Activated T-helper 1 cell treated with anti-CD3 and anti-CD28 coated beads, Interleukin-12 subunit alpha, Interleukin-12 subunit beta, Interleukin-2, Interleukin-4 antibody, amounts not matched to agents 30 ng/mL and 10 ng/mL and 1 ng/mL, durations not matched to agents 14 hours and 24 hours and 36 hours (primary cell): ENCODE measurements around the gene TANGO2. TPM values are rescaled to one million over a fixed set of nuclear protein-coding genes. Genes with fewer than 3 reads are reported as not detected.

ENCODE experiments used
- DNase-seq: peaks from one replicate; pipeline ENCODE4 v3.0.0; 2021; ENCODE audit warnings: low spot score
- H3K27ac Mint-ChIP-seq: one replicate; pipeline ENCODE4 v1.8.0; 2021; ENCODE audit warnings: mild to moderate bottlenecking, mixed read lengths
- H3K27me3 Mint-ChIP-seq: one replicate; pipeline ENCODE4 v1.8.0; 2022; ENCODE audit warnings: mild to moderate bottlenecking, moderate library complexity, mixed read lengths; ENCODE audit not compliant: insufficient read depth
- H3K36me3 Mint-ChIP-seq: one replicate; pipeline ENCODE4 v1.8.0; 2021; ENCODE audit warnings: low read depth, mixed read lengths
- H3K4me1 Mint-ChIP-seq: one replicate; pipeline ENCODE4 v1.8.0; 2021; ENCODE audit warnings: low read depth, mixed read lengths
- H3K4me3 Mint-ChIP-seq: one replicate; pipeline ENCODE4 v1.8.0; 2021; ENCODE audit warnings: mild to moderate bottlenecking, moderate library complexity, mixed read lengths
- H3K9me3 Mint-ChIP-seq: one replicate; pipeline ENCODE4 v1.8.0; 2021; ENCODE audit warnings: mixed read lengths
- intact Hi-C: fragments of 100-400 bp; cut with micrococcal nuclease; formaldehyde crosslinking; loops from one replicate; pipeline ENCODE4 v1.15.1; 2024
- total RNA-seq: library from RNA; stranded (reverse); gene quantifications from 2 replicates; pipeline ENCODE4 v1.2.3, GENCODE V29; 2022

TANGO2 gene, protein sequence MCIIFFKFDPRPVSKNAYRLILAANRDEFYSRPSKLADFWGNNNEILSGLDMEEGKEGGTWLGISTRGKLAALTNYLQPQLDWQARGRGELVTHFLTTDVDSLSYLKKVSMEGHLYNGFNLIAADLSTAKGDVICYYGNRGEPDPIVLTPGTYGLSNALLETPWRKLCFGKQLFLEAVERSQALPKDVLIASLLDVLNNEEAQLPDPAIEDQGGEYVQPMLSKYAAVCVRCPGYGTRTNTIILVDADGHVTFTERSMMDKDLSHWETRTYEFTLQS
- total RNA-seq = 29.2 and 30.0 TPM in 2 replicates

DNA sequence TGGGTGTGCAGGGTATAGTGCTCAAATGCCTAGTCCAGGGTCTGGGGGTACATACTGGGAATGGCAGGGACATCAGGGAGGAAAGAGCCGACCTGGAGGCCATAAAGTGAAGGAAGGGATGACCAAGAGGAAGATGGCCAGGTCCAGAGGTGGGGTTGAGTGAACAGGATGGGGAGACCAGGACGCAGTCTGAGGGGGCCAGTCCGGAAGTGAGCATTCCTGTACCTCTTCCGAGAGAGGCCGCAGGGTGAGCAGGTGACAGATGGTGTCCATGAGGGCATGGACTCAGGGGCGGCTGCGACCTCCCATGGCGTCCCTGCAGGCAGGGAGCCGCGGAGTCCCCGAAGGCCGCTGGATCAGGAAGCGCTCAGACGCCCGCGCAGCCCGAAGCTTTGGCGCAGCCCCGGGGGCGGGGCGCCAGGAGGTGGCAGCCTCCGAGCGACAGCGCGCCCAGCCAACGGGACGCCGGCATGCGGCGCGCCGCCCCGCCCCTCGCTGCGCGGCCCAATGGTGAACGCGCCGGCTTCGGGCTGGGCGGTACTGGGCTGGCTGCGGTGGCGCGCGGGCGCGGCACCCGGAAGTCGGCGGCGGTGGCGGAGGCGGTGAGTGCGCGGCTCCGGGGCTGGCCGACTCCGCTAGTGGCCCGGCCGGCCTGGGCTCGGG lies at the start of gene TANGO2:
Gene TANGO2, plus strand, starts transcription at position 578 of the 663 bp plus-strand sequence. CDS start 15,689 bp downstream, outside the sequence.
- Mint-ChIP-seq H3K27ac (peak within 1 kb of the TSS; percentile 93), H3K9me3 (no peaks in the 10 kb centered on the region), H3K27me3 (peaks cover 21% of the 10 kb centered on the region), H3K36me3 (no peaks in the 10 kb centered on the region), H3K4me3 (peak within 1 kb of the TSS; percentile 93), H3K4me1 (peaks cover 22% of the 10 kb centered on the region)
- intact Hi-C loops = loop anchor here (1.0 to 2.0 kb wide), 4 partner anchors 59 to 279 kb away; partner anchors contain the start of gene ZDHHC8
- peak; percentile 95 for DNase-seq

DNA sequence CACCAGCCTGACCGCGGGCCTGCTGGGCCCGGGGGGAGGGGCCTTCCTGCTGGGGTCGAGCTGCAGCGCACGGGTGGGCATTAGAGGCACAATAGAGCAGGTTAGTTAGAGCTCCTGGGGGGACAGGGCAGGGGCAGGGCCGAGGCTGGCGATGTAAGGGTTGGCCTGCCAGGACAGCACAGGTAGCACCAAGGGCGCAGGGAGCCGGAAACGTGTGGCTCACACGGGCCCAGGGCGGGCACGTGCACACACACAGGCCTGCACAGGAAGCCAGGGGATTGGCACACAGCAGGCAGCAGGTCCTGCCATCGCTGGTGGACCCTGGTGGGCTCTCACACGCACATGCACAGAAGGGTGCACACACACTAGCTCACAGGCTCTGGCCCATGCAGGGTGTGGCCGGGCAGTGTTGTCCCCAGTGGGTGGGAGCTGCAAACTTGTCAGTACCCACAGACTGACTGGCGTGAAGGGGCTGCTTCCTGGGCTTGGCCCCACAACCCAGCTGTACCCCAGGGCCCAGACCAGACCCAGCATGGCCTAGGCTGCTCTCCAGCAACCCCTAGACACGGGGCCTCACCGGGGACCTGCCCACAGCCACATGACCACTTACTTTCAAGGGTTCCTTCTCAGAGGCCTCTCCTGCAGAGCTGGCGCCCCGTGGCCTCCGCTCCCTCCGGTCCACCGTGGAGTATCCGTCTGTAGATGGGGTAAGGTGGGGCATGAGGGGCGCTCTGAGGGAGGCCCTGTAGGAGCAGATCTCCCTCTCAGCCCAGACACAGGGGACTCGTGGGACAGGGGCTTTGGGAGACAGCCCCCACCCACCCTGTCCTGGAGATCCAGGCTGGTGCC lies 49.4 kb upstream of the TANGO2 start:
- Mint-ChIP-seq H3K27me3 (no peaks in the 10 kb centered on the region), H3K36me3 (peaks cover 8% of the 10 kb centered on the region), H3K27ac (no peak overlapping the region), H3K4me3 (no peak overlapping the region), H3K4me1 (peaks cover 9% of the 10 kb centered on the region), H3K9me3 (no peaks in the 10 kb centered on the region)
- DNase-seq = no peak
- intact Hi-C loops = loop anchor here (2.0 to 10.0 kb wide), 3 partner anchors 296 to 463 kb away; partner anchors contain the start of genes RTN4R and SCARF2

DNA sequence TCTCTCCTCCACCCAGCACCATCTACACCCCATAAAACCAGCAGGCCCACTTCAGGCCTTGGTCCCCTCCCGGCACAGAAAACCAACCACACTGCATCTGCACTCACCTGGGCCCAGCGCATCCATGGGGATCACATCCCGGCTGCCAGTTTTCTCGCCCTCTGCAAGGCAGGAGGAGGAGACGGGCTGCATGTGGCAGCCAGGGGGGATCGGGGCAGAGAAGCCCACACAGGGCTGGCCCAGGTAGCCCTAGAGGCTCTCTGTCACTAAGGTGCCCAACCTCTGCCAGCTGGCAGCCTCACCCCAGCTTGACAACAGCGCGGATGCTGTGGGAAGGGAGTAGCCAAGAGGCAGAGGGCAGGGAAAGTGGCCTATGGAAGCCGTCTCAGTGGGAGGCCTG lies 48.7 kb upstream of the TANGO2 start:
- peaks cover 9% of the 10 kb centered on the region for H3K4me1 Mint-ChIP-seq
- H3K36me3 Mint-ChIP-seq = peaks cover 3% of the 10 kb centered on the region
- no peak overlapping the region for H3K27ac Mint-ChIP-seq
- intact Hi-C loops = loop anchor here (5.0 to 10.0 kb wide), 2 partner anchors 295 to 463 kb away; partner anchors contain the start of genes RTN4R and SCARF2
- H3K27me3 Mint-ChIP-seq = no peaks in the 10 kb centered on the region
- H3K4me3 Mint-ChIP-seq = no peak overlapping the region
- no peak for DNase-seq
- H3K9me3 Mint-ChIP-seq = no peaks in the 10 kb centered on the region

DNA sequence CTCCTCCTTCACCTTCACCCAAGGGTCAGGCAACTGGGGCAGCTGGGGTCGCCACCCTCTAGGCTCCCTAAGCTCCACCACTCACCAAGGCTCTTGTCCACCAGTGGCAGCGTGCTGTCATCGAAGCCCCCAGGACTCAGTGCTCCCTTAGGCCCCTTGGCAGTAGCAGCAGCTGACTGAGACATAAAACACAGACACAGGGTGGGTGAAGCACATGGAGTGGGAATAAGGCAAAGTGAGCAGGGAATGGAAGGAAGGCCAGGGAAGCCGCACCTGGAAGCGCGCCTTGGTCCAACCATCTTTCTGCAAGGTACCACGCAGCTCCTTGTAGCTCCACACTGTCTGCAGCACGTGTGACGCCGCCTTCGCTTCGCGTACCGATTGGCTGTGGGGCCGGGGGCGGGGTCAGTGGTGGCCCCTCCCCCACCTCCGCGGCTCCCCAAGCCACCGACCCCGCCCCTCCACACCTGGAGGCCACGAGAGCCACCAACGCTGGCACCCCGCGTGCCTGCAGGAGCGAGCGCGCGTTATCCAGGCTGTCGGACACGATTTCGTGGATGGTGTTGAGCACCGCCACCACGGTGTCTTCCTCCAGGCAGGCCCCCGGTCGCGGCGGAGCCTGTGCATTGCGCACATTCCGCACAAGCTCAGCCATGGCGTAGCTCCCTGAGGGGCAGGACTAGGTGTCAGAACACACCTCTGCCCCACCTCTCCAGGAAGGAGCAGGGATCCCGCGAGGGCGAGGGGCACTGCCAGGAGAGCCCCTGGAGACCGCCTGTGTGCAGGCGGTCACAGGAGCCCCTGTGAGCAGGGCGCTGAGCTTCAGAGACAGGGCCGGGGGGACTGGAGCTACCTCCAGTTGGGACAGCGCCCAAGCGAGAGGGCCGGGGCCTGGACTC lies 48.0 kb upstream of the TANGO2 start:
- H3K4me1 Mint-ChIP-seq = peaks cover 9% of the 10 kb centered on the region
- H3K27me3 Mint-ChIP-seq = no peaks in the 10 kb centered on the region
- H3K9me3 Mint-ChIP-seq = no peaks in the 10 kb centered on the region
- no peaks in the 10 kb centered on the region for H3K36me3 Mint-ChIP-seq
- H3K4me3 Mint-ChIP-seq = no peak overlapping the region
- no peak overlapping the region for H3K27ac Mint-ChIP-seq
- intact Hi-C loops = loop anchor here (5.0 to 10.0 kb wide), 2 partner anchors 294 to 462 kb away; partner anchors contain the start of genes RTN4R and SCARF2
- no peak for DNase-seq

DNA sequence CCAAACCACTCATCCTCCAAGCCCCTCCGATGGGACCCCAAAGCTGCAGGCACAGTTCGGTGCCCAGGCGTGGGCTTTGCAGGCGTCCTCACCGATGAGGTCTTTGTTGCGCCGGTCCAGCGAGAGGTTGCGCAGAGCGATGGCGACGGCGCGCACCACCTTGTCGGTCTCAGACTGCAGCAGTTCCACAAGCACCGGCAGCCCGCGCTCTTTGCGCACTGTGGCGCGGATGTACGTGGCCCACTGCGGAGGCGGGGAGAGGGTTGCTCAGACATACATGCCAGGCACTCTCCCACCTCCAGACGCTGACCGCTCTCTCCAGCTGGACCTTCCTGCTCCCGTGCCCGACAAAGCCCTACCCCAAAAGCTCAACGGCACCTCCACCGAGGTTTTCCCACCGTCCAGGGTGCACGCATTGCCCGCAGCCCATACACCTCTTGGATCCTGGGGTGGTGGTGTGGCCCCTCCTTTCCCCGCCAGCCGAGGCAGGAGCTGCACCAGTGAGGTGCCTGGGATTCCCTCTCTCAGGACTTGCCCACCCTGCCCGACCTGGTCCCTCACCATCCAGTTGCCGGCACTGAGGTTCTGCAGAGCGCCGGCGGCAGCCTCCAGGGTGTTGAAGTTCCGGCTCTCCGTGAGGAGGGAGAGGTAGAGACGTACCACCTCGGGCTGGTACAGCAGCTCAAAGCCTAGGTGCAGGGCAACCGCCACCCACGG lies 47.2 kb upstream of the TANGO2 start:
- Mint-ChIP-seq H3K9me3 (no peaks in the 10 kb centered on the region), H3K36me3 (no peaks in the 10 kb centered on the region), H3K4me3 (no peak overlapping the region), H3K27ac (no peak overlapping the region), H3K27me3 (no peaks in the 10 kb centered on the region), H3K4me1 (peaks cover 9% of the 10 kb centered on the region)
- DNase-seq = no peak
- intact Hi-C loops = loop anchor here (5.0 to 10.0 kb wide), 2 partner anchors 294 to 461 kb away; partner anchors contain the start of genes RTN4R and SCARF2

DNA sequence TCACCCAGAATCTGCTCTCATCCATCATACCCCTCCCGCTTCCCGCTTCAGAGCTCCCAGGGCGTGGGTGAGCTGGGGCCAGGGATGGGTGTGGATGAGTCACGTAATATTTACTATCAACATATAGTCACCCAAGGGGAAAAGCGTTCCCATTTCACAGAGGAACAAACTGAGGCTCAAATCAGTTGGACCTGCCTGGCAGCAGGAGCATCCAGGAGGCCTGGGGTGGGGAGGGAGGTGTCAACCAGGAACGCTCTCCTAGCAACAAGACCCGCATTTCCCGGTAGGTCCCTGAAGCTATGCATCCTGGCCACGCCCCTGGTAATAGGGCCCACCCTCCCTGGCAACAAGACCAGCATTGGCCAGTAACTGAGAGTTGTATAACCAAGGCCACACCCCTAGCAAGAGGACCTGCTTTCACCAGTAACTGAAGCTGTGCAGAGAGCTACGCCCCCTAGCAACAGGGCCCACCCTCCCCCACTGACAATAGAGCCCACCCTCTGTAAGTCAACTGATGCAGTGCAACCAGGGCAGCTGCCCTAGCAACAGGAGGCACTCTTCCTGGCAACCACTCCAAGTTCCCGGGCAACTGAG lies 46.5 kb upstream of the TANGO2 start:
- no peaks in the 10 kb centered on the region for H3K27me3 Mint-ChIP-seq
- H3K9me3 Mint-ChIP-seq = no peaks in the 10 kb centered on the region
- intact Hi-C loops = loop anchor here (5.0 to 10.0 kb wide), 2 partner anchors 293 to 460 kb away; partner anchors contain the start of genes RTN4R and SCARF2
- H3K27ac Mint-ChIP-seq = no peak overlapping the region
- no peak overlapping the region for H3K4me3 Mint-ChIP-seq
- no peaks in the 10 kb centered on the region for H3K36me3 Mint-ChIP-seq
- no peak for DNase-seq
- H3K4me1 Mint-ChIP-seq = peaks cover 9% of the 10 kb centered on the region

DNA sequence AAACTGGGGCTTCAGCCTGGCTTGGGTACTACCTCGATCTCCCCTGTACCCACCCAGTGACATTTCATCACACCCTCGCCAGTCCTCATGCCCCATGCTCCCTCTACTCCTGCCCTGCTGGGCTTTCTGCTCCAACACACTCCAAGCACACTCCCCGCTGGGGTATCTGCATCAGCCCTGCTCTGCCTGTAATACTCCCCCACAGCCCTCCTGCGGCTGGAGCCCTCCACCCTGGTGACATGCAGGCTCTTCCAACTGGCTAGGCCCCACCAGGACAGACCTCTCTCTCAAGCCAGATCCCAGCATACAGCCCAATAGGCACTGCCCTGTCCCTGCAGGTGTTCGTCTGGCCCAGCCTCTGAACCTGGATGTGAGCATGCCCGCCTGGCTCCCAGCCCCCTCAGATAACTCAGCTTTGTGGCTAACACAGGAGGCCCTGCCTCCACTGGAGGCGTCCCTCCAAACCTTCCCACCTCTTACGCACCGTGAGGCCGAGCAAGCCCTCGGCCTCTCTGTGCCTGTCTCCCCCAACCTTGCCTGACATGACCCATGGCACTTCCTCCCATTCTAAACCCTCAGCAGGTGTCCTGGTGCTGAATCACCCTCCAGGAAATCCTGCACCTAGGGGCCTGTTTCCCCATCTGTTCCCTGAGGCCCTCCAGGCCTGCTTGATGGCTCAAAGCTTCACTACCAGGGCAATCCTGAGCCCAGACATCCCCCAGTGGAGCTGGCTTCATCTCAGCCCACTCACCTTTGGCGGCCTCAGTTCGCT lies 45.8 kb upstream of the TANGO2 start:
- H3K9me3 Mint-ChIP-seq = no peaks in the 10 kb centered on the region
- no peak overlapping the region for H3K4me3 Mint-ChIP-seq
- no peaks in the 10 kb centered on the region for H3K36me3 Mint-ChIP-seq
- no peaks in the 10 kb centered on the region for H3K27me3 Mint-ChIP-seq
- peaks cover 9% of the 10 kb centered on the region for H3K4me1 Mint-ChIP-seq
- intact Hi-C loops = loop anchor here (5.0 to 10.0 kb wide), 2 partner anchors 292 to 460 kb away; partner anchors contain the start of genes RTN4R and SCARF2
- no peak for DNase-seq
- no peak overlapping the region for H3K27ac Mint-ChIP-seq

DNA sequence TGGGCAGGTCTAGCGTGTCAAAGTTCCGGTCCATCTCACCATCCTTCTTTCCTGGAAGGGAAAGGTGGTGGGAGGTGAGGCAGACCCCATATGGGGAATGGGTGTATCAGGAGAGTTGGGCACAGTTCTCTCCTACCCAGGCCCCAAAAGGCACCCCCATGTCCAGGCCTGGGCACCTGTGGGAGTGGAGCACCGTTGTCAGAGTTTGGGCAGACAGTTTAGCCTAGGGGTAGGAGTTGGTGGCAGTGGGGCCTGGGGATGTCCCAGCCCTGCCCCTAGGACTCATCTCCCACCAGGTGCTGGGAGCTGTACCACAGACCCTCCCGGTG lies 45.2 kb upstream of the TANGO2 start:
- peaks cover 9% of the 10 kb centered on the region for H3K4me1 Mint-ChIP-seq
- no peaks in the 10 kb centered on the region for H3K27me3 Mint-ChIP-seq
- DNase-seq = no peak
- no peaks in the 10 kb centered on the region for H3K36me3 Mint-ChIP-seq
- no peak overlapping the region for H3K4me3 Mint-ChIP-seq
- intact Hi-C loops = loop anchor here (10.0 kb wide), 1 partner anchor 459 kb away; the partner anchor contains the start of gene SCARF2
- H3K27ac Mint-ChIP-seq = no peak overlapping the region
- no peaks in the 10 kb centered on the region for H3K9me3 Mint-ChIP-seq

DNA sequence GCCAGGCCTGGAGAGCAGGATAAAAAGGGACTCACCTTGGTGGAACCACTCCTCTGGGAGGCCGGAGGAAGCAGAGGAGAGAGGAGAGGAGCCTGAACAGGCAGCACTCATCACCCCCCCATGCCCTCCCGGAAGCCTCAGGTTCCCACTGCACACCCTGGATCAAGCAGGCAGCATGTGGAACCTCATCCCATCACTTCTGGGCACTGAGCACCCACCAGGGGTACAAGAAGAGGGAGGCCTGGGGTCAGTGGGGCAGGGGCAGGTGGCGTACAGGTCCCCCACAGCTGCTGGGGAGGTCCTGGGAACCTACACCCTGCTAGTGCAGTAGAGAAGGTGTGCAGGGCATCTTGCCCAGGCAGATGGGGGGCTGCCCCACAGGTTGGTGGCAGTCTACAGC lies 44.2 kb upstream of the TANGO2 start:
- H3K9me3 Mint-ChIP-seq = no peaks in the 10 kb centered on the region
- H3K36me3 Mint-ChIP-seq = no peaks in the 10 kb centered on the region
- H3K27me3 Mint-ChIP-seq = no peaks in the 10 kb centered on the region
- no peak overlapping the region for H3K27ac Mint-ChIP-seq
- intact Hi-C loops = loop anchor here (10.0 kb wide), 1 partner anchor 458 kb away; the partner anchor contains the start of gene SCARF2
- peaks cover 9% of the 10 kb centered on the region for H3K4me1 Mint-ChIP-seq
- no peak for DNase-seq
- H3K4me3 Mint-ChIP-seq = no peak overlapping the region

DNA sequence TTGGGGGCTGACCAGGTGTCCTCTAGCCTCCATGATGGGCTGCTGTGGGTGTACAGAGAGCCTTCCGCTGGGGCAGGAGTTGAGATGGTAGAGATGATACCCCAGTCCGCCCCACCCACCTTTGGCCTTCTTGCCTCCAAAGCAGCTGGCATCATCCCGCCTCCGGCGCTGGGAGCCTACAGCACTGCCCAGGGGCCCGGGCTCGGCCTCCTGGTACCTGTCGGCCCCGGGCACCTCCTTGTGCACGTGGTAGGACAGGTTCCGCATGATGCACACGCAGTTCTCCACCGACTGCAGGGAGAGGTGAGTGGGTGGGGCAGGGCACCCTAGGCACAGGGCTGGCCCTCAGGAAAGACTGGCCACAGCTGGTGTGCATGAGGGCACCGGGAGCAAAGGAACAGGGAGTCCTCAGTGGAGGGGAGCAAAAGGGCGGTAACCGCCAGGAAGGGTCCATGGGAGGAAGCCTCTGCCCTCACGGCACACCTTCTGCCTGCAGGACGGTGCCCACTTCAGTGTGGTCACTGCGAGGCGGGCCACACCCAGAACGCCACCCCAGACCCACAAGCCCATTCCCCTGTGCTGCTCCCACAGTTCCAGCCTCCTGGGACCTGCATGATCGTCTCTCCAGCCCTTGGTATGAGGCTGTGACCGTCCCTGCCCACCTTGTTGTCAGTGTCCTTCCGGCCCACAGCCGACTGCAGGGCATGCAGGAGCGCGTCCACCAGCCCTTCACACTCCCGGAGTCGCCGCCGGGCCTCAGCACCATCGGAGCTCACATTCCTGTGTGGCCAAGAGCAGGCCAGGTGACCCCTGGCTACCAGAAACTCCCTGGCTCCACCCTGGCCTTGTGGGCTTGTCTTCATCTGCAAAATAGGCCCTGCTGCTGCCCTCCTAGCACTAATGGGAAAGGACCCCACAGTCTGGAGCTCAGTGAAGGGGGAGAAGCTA lies 43.3 kb upstream of the TANGO2 start:
- no peaks in the 10 kb centered on the region for H3K36me3 Mint-ChIP-seq
- peaks cover 9% of the 10 kb centered on the region for H3K4me1 Mint-ChIP-seq
- no peak overlapping the region for H3K4me3 Mint-ChIP-seq
- intact Hi-C loops = loop anchor here (10.0 kb wide), 1 partner anchor 457 kb away; the partner anchor contains the start of gene SCARF2
- H3K27me3 Mint-ChIP-seq = no peaks in the 10 kb centered on the region
- no peaks in the 10 kb centered on the region for H3K9me3 Mint-ChIP-seq
- no peak overlapping the region for H3K27ac Mint-ChIP-seq
- DNase-seq = no peak
